ENCODE results near the gene TMEM8B. TPM values are rescaled to one million over a fixed set of nuclear protein-coding genes. Genes with fewer than 3 reads are reported as not detected.

The TMEM8B gene
- total RNA-seq, 4 donors from 2014 or later: 6.7 to 43.3 (median 14.6) TPM

DNA sequence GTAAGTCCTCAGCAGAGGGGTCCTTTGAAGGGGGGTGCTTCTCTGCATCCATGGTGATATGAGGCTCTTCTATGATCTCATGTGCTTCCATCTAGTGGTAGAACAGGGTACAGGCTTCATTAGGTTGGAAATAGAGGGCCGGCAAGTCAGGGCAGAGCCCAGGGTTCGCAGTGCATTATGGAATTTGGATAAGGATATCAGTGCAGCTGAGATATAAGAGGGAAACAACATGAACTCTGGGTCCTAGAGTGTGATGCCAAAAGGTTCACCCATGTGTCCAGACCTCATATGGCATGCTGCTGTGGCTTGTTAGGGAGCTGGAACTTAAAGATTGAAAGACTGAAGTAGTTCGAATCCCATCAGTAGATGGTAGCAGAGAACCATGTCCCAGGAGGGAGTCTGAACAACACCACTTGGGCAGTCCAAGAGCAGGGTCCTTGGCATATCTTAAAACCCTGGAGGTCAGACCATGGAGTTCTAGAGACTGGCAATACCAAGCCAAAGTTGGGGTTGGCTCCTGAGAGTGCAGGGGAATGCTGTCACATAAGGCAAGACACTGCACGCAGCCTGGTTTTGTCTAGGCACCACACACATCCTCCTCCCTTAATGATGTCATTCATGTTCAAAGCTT, 2.8 kb upstream of the TMEM8B start:
- no peak for TF ChIP-seq POLR2A (IDR thresholded peaks at IDR 0.05)
- TF ChIP-seq, protein P1, sequence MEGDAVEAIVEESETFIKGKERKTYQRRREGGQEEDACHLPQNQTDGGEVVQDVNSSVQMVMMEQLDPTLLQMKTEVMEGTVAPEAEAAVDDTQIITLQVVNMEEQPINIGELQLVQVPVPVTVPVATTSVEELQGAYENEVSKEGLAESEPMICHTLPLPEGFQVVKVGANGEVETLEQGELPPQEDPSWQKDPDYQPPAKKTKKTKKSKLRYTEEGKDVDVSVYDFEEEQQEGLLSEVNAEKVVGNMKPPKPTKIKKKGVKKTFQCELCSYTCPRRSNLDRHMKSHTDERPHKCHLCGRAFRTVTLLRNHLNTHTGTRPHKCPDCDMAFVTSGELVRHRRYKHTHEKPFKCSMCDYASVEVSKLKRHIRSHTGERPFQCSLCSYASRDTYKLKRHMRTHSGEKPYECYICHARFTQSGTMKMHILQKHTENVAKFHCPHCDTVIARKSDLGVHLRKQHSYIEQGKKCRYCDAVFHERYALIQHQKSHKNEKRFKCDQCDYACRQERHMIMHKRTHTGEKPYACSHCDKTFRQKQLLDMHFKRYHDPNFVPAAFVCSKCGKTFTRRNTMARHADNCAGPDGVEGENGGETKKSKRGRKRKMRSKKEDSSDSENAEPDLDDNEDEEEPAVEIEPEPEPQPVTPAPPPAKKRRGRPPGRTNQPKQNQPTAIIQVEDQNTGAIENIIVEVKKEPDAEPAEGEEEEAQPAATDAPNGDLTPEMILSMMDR (IDR thresholded peaks at IDR 0.05): peak; percentile 63 to 75 (median 67)
- Histone ChIP-seq H3K4me1 (no peaks in the 10 kb centered on the region), H3K27ac (no peak overlapping the region), H3K27me3 (no peaks in the 10 kb centered on the region), H3K36me3 (no peaks in the 10 kb centered on the region), H3K9me3 (no peaks in the 10 kb centered on the region), H3K4me3 (no peak overlapping the region)
- intact Hi-C loops (cut with DNase I; ENCODE audit: low total_unique reads): no loop called here
- no peak for DNase-seq

DNA sequence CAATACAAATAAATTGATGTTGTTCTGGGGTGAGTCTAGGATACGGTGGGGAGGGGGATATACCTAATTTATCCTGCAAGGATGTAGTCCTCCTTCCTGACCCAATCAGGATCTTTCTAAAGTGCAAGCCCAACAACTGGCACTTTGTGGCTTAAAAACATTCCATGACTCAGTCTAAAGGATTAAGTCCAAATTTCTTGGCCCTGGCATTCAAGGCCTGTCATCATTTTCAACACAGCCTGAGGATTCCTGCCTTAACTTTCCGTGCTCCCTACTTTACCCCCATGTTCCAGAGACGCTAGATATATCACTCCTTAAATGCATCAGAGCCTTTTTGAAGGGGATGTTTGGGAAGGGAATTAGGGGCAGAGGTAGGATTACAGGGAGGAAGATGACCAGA, 1.5 kb upstream of the TMEM8B start:
- Histone ChIP-seq H3K36me3 (no peaks in the 10 kb centered on the region), H3K9me3 (no peaks in the 10 kb centered on the region), H3K4me1 (no peaks in the 10 kb centered on the region), H3K4me3 (no peak overlapping the region), H3K27ac (no peak overlapping the region), H3K27me3 (no peaks in the 10 kb centered on the region)
- intact Hi-C loops (cut with DNase I; ENCODE audit: low total_unique reads): no loop called here
- no peak for DNase-seq
- TF ChIP-seq, protein P1 (IDR thresholded peaks at IDR 0.05): no peak
- no peak for TF ChIP-seq POLR2A (IDR thresholded peaks at IDR 0.05)

DNA sequence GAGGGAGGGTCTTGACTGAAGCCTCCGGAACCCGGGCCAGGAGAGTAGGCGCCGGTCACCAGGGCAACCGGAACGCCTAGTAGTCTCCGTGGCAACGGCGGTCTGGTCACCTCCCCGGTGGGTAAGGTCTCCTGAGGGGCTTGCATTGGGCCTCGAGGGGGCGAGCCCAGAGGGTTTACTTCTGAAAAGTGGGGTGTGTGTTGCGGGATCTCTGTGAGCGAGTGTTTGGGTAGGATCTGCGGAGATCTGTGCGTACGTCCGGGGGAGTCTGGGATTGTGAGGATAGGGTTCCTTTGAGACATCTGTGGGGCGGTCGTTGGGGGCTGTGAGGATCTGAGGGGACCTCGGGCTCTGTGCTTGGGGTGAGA, 328 bp upstream of the TMEM8B start, which contains the start of gene FAM221B:
Gene FAM221B (minus strand): TSS at position 17 of the 368 bp plus-strand sequence. CDS start 2,571 bp downstream, outside the sequence.
- intact Hi-C loops (cut with DNase I; ENCODE audit: low total_unique reads): no loop called here
- no peak for DNase-seq

DNA sequence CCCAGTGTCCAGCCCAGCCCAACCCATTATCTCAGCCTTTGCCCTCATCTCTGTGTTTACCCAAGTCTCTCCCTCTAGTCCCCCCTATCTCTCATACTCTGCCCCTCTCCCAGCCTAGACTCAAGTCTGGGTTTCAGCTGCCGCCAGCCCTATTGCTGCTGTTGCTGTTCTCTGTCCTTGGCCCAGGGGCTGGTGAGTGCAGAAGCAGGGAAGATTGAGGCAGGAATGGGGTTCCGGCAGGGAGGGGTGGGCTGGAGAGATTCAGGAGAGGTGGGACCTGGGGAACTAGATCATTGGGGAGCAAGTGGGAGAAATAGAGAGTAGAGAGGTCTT, 702 bp downstream of the TMEM8B start:
- H3K36me3 ChIP-seq: no peaks in the 10 kb centered on the region
- peak overlapping the region; percentile 54 to 58 for H3K4me3 ChIP-seq
- no peaks in the 10 kb centered on the region for H3K4me1 ChIP-seq
- peak overlapping the region; percentile 94 to 95 for H3K27ac ChIP-seq
- TF ChIP-seq, protein P1 (IDR thresholded peaks at IDR 0.05): no peak
- no peak for TF ChIP-seq POLR2A (IDR thresholded peaks at IDR 0.05)
- H3K27me3 ChIP-seq: no peaks in the 10 kb centered on the region
- no peak for DNase-seq
- H3K9me3 ChIP-seq: no peaks in the 10 kb centered on the region
- intact Hi-C loops (cut with DNase I; ENCODE audit: low total_unique reads): no loop called here

More for the DNA sequence above, 328 bp upstream of the TMEM8B start, which contains the start of gene FAM221B:
- Histone ChIP-seq H3K4me3 (peak within 1 kb of the TSS; percentile 54 to 58), H3K27ac (peak within 1 kb of the TSS; percentile 94 to 95), H3K4me1 (no peaks in the 10 kb centered on the region), H3K36me3 (no peaks in the 10 kb centered on the region), H3K27me3 (no peaks in the 10 kb centered on the region), H3K9me3 (no peaks in the 10 kb centered on the region)
- TF ChIP-seq, protein P1 (IDR thresholded peaks at IDR 0.05): no peak

DNA sequence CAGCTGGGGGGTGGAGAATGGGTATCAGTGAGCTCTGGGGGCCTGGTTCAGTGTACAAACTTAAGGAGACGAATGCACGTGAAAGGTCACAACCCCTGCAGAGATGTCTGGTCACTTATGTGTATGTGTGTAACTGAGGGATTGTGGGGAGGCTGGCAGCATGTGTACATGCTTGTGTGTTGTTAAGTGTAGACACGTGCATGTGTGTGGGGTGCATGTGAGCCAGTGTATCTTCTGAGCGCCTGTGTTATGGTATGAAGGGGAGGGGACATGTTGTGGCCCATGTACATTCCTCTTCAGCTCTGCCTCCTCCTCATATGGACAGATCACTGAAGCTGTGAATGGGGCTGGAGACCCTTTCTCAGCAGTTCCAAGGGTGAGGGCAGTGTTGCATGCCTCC, 2.0 kb downstream of the TMEM8B start:
- H3K9me3 ChIP-seq: no peaks in the 10 kb centered on the region
- no peak overlapping the region for H3K4me3 ChIP-seq
- TF ChIP-seq, protein P1 (IDR thresholded peaks at IDR 0.05): no peak
- TF ChIP-seq POLR2A (IDR thresholded peaks at IDR 0.05): no peak
- no peak overlapping the region for H3K27ac ChIP-seq
- H3K27me3 ChIP-seq: no peaks in the 10 kb centered on the region
- no peaks in the 10 kb centered on the region for H3K36me3 ChIP-seq
- H3K4me1 ChIP-seq: no peaks in the 10 kb centered on the region
- no peak for DNase-seq
- intact Hi-C loops (cut with DNase I; ENCODE audit: low total_unique reads): no loop called here
